K562 (cell line): Measurements from ENCODE around the gene FBXO44. TPM values are rescaled to one million over a fixed set of nuclear protein-coding genes. Genes with fewer than 3 reads are reported as not detected.

ENCODE experiments used
- BHLHE40 ChIP-seq: IDR thresholded peaks from 2 replicates; pipeline ENCODE4 v1.6.1; 2011; ENCODE audit warnings: low read length, improper control_type of control experiment
- CAMTA2 ChIP-seq: fragments of 250-450 bp; sonication (Bioruptor Pico); conservative IDR thresholded peaks from 2 replicates; pipeline ENCODE4 v1.5.1; 2022
- GTF2B ChIP-seq: IDR thresholded peaks from 2 replicates; pipeline ENCODE4 v1.6.1; 2011; ENCODE audit not compliant: insufficient read length; ENCODE audit errors: extremely low read depth
- MAZ ChIP-seq, 2 experiments: fragments of 450-650 bp in 1 of 2; sonication (generic) in 1 of 2; formaldehyde crosslinking; IDR thresholded peaks in 1 of 2; conservative IDR thresholded peaks in 1 of 2; 2 replicates each; pipeline versions ENCODE4 v1.4.0 to v1.5.0; 2020; ENCODE audit warnings: mild to moderate bottlenecking in 1 of 2, missing genetic modification reagents in 1 of 2
- PML ChIP-seq: IDR thresholded peaks from 2 replicates; pipeline ENCODE4 v1.6.1; 2012; ENCODE audit warnings: low read length, inconsistent platforms
- XRCC5 ChIP-seq: fragments of 200-400 bp; formaldehyde crosslinking; IDR thresholded peaks from 2 replicates; pipeline ENCODE4 v1.6.1; 2017; ENCODE audit warnings: low read depth, mild to moderate bottlenecking, low read length
- polyA plus RNA-seq, 8 experiments: library from polyadenylated mRNA; depleted of rRNA in 4 of 8; stranded (reverse) in 5 of 8; unstranded in 3 of 8; fragments of >200 nt; fragmentation: Nextera tagmentation in 2 of 8; fragmentation: Illumina TruSeq in 1 of 8; extraction: Ambion mirVana in 2 of 8; extraction: Trizol in 1 of 8; gene quantifications; 2 replicates each; pipeline versions ENCODE4 v1.2.1 to v1.2.3, GENCODE V29; 2011 to 2014; ENCODE audit warnings: inconsistent platforms in 1 of 8, missing spikeins in 1 of 8
- total RNA-seq, 7 experiments: library from RNA; depleted of rRNA in 6 of 7; stranded (reverse); fragments of >200 nt in 6 of 7; fragmentation: Illumina TruSeq in 2 of 7; extraction: Trizol in 2 of 7; gene quantifications; 2 replicates each; pipeline versions ENCODE4 v1.2.1 to v1.2.3, GENCODE V29; 2011 to 2021; ENCODE audit warnings: low replicate concordance in 1 of 7
- TF ChIP-seq, protein P1 (sequence below): sonication (generic); formaldehyde crosslinking; IDR thresholded peaks from 2 replicates; pipeline ENCODE4 v1.8.0; 2022; ENCODE audit warnings: mild to moderate bottlenecking, low read depth, missing genetic modification reagents
- TF ChIP-seq, protein P2 (sequence below), 2 experiments: fragments of 450-650 bp; formaldehyde crosslinking in 1 of 2; IDR thresholded peaks; 2 replicates each; pipeline versions ENCODE4 v1.4.0 to v1.6.1; 2014 to 2020; ENCODE audit warnings: mild to moderate bottlenecking in 2 of 2, borderline replicate concordance in 1 of 2, low read depth in 1 of 2
- TF ChIP-seq, protein P3 (sequence below): fragments of 450-650 bp; formaldehyde crosslinking; IDR thresholded peaks from 2 replicates; pipeline ENCODE4 v1.4.0; 2020; ENCODE audit warnings: mild to moderate bottlenecking, moderate library complexity
- TF ChIP-seq, protein P4 (sequence below), 3 experiments: IDR thresholded peaks in 2 of 3; conservative IDR thresholded peaks in 1 of 3; 2 replicates each; pipeline ENCODE4 v1.5.1; 2011 to 2012; ENCODE audit warnings: low read length in 3 of 3, mild to moderate bottlenecking in 3 of 3, control low read depth in 2 of 3, improper control_type of control experiment in 1 of 3, inconsistent platforms in 1 of 3, low read depth in 1 of 3, mixed read lengths in 1 of 3, moderate library complexity in 1 of 3; ENCODE audit not compliant: insufficient read depth in 2 of 3
- TF ChIP-seq, protein P5 (sequence below): sonication (generic); formaldehyde crosslinking; IDR thresholded peaks from 2 replicates; pipeline ENCODE4 v1.8.0; 2022; ENCODE audit warnings: mild to moderate bottlenecking, missing genetic modification reagents

The FBXO44 gene
- total and polyA plus RNA-seq, 9 of the 15 experiments (the other 6 are each of a cell fraction or from before 2014, with no cell fraction given): 0.69 to 20.9 (median 6.7) TPM

- TF ChIP-seq, protein P1, sequence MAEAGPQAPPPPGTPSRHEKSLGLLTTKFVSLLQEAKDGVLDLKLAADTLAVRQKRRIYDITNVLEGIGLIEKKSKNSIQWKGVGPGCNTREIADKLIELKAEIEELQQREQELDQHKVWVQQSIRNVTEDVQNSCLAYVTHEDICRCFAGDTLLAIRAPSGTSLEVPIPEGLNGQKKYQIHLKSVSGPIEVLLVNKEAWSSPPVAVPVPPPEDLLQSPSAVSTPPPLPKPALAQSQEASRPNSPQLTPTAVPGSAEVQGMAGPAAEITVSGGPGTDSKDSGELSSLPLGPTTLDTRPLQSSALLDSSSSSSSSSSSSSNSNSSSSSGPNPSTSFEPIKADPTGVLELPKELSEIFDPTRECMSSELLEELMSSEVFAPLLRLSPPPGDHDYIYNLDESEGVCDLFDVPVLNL (CRISPR knock-in tag): no peak
- TF ChIP-seq, protein P2, sequence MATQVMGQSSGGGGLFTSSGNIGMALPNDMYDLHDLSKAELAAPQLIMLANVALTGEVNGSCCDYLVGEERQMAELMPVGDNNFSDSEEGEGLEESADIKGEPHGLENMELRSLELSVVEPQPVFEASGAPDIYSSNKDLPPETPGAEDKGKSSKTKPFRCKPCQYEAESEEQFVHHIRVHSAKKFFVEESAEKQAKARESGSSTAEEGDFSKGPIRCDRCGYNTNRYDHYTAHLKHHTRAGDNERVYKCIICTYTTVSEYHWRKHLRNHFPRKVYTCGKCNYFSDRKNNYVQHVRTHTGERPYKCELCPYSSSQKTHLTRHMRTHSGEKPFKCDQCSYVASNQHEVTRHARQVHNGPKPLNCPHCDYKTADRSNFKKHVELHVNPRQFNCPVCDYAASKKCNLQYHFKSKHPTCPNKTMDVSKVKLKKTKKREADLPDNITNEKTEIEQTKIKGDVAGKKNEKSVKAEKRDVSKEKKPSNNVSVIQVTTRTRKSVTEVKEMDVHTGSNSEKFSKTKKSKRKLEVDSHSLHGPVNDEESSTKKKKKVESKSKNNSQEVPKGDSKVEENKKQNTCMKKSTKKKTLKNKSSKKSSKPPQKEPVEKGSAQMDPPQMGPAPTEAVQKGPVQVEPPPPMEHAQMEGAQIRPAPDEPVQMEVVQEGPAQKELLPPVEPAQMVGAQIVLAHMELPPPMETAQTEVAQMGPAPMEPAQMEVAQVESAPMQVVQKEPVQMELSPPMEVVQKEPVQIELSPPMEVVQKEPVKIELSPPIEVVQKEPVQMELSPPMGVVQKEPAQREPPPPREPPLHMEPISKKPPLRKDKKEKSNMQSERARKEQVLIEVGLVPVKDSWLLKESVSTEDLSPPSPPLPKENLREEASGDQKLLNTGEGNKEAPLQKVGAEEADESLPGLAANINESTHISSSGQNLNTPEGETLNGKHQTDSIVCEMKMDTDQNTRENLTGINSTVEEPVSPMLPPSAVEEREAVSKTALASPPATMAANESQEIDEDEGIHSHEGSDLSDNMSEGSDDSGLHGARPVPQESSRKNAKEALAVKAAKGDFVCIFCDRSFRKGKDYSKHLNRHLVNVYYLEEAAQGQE (IDR thresholded peaks at IDR 0.05; ENCODE audit: borderline replicate concordance): peak; percentile 64; the same call in 1 of the 2 replicates
- TF ChIP-seq, protein P2 (CRISPR knock-in tag; IDR thresholded peaks at IDR 0.05; ENCODE audit: low read depth): no peak
- TF ChIP-seq PML (no peak), CAMTA2 (no peak), GTF2B (no peak), XRCC5 (peak; percentile 33; the same call in 1 of the 2 replicates), MAZ (CRISPR knock-in tag; conservative IDR thresholded peaks at IDR 0.05 in 1 of 2, IDR thresholded peaks at IDR 0.05 in 1 of 2) (0 out of 4 replicates have a peak, but pooled peaks of 1 of the 2 experiments have one; percentile 42), BHLHE40 (peak; percentile 46; the same call in 1 of the 2 replicates)
- TF ChIP-seq, protein P3, sequence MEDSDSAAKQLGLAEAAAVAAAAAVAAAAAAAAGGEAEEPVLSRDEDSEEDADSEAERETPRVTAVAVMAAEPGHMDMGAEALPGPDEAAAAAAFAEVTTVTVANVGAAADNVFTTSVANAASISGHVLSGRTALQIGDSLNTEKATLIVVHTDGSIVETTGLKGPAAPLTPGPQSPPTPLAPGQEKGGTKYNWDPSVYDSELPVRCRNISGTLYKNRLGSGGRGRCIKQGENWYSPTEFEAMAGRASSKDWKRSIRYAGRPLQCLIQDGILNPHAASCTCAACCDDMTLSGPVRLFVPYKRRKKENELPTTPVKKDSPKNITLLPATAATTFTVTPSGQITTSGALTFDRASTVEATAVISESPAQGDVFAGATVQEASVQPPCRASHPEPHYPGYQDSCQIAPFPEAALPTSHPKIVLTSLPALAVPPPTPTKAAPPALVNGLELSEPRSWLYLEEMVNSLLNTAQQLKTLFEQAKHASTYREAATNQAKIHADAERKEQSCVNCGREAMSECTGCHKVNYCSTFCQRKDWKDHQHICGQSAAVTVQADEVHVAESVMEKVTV (CRISPR knock-in tag): peak; percentile 57; the same call in 1 of the 2 replicates
- TF ChIP-seq, protein P4, sequence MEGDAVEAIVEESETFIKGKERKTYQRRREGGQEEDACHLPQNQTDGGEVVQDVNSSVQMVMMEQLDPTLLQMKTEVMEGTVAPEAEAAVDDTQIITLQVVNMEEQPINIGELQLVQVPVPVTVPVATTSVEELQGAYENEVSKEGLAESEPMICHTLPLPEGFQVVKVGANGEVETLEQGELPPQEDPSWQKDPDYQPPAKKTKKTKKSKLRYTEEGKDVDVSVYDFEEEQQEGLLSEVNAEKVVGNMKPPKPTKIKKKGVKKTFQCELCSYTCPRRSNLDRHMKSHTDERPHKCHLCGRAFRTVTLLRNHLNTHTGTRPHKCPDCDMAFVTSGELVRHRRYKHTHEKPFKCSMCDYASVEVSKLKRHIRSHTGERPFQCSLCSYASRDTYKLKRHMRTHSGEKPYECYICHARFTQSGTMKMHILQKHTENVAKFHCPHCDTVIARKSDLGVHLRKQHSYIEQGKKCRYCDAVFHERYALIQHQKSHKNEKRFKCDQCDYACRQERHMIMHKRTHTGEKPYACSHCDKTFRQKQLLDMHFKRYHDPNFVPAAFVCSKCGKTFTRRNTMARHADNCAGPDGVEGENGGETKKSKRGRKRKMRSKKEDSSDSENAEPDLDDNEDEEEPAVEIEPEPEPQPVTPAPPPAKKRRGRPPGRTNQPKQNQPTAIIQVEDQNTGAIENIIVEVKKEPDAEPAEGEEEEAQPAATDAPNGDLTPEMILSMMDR (IDR thresholded peaks at IDR 0.05 in 2 of 3, conservative IDR thresholded peaks at IDR 0.05 in 1 of 3; ENCODE audit: insufficient read depth in 2 of 3, low read depth in 1 of 3, low read length in 3 of 3): peak; percentile 85 to 93 (median 92)
- TF ChIP-seq, protein P5, sequence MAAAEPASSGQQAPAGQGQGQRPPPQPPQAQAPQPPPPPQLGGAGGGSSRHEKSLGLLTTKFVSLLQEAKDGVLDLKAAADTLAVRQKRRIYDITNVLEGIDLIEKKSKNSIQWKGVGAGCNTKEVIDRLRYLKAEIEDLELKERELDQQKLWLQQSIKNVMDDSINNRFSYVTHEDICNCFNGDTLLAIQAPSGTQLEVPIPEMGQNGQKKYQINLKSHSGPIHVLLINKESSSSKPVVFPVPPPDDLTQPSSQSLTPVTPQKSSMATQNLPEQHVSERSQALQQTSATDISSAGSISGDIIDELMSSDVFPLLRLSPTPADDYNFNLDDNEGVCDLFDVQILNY: no peak
Measured at GRCh38 chr1:11645670-11646265, 8.9 kb upstream of the FBXO44 start (continued).
